ENCODE data around the gene SPATA21. TPM values are rescaled to one million over a fixed set of nuclear protein-coding genes. Genes with fewer than 3 reads are reported as not detected.
"Not testable (repeated sequence)": the region's sequence is repeated elsewhere in the genome, so short reads cannot be mapped to it uniquely, and the experiment has no call there.

Gene SPATA21
- polyA plus RNA-seq, 1 donor (not counting 4 experiments of a cell fraction or from before 2014, with no cell fraction given) = 0.04 TPM

- Histone ChIP-seq H3K27me3 (ENCODE audit: control insufficient read depth, extremely low read depth, insufficient read depth, low read length) (no peaks in the 10 kb centered on the region), H4K20me1 (ENCODE audit: control insufficient read depth, extremely low read depth, insufficient read depth, low read length) (peaks cover 10% of the 10 kb centered on the region), H3K9ac (ENCODE audit: control insufficient read depth, extremely low read depth, insufficient read depth, low read length) (peak within 1 kb of the TSS; percentile 93), H3K9me1 (ENCODE audit: control insufficient read depth, extremely low read depth, insufficient read depth, low read length) (peaks cover 2% of the 10 kb centered on the region), H3K4me1 (ENCODE audit: control insufficient read depth, extremely low read depth, insufficient read depth, low read length) (peaks cover 17% of the 10 kb centered on the region), H3K4me2 (ENCODE audit: control insufficient read depth, extremely low read depth, insufficient read depth, low read depth, low read length) (peak within 1 kb of the TSS; percentile 88), H3K79me2 (ENCODE audit: control insufficient read depth, insufficient read depth, low read length) (peaks cover 42% of the 10 kb centered on the region), H2AFZ (ENCODE audit: control insufficient read depth, low read length) (peak within 1 kb of the TSS; percentile 95), H3K36me3 (ENCODE audit: control insufficient read depth in 2 of 2, extremely low read depth in 1 of 2, insufficient read depth in 2 of 2, low read length in 2 of 2) (no peaks in the 10 kb centered on the region), H3K27ac (ENCODE audit: control insufficient read depth, insufficient read depth, low read length) (peak within 1 kb of the TSS; percentile 96), H3K4me3 (ENCODE audit: control insufficient read depth in 2 of 3, extremely low read depth in 1 of 3, insufficient read depth in 2 of 3, low read depth in 1 of 3, low read length in 3 of 3) (peak within 1 kb of the TSS; percentile 84 to 97 (median 84)), H3K9me3 (ENCODE audit: control insufficient read depth, low read depth, low read length) (no peaks in the 10 kb centered on the region)
- DNase-seq (ENCODE audit: low read depth, low spot score) = peak; percentile 95
- FAIRE-seq = peak; percentile 73
- TF ChIP-seq, protein P1, sequence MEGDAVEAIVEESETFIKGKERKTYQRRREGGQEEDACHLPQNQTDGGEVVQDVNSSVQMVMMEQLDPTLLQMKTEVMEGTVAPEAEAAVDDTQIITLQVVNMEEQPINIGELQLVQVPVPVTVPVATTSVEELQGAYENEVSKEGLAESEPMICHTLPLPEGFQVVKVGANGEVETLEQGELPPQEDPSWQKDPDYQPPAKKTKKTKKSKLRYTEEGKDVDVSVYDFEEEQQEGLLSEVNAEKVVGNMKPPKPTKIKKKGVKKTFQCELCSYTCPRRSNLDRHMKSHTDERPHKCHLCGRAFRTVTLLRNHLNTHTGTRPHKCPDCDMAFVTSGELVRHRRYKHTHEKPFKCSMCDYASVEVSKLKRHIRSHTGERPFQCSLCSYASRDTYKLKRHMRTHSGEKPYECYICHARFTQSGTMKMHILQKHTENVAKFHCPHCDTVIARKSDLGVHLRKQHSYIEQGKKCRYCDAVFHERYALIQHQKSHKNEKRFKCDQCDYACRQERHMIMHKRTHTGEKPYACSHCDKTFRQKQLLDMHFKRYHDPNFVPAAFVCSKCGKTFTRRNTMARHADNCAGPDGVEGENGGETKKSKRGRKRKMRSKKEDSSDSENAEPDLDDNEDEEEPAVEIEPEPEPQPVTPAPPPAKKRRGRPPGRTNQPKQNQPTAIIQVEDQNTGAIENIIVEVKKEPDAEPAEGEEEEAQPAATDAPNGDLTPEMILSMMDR (optimal IDR thresholded peaks at IDR 0.05 in 1 of 3, IDR thresholded peaks at IDR 0.05 in 1 of 3, conservative IDR thresholded peaks at IDR 0.05 in 1 of 3; ENCODE audit: extremely low read depth in 1 of 3, insufficient read depth in 2 of 3, low read length in 3 of 3) = no peak
- no peak for TF ChIP-seq EZH2 (IDR thresholded peaks at IDR 0.05; ENCODE audit: low read length)
- dilution Hi-C loops (cut with MboI; ENCODE audit: extremely low pct_ligation_motif_present, low sequenced_read_pairs) = no loop called here
These were observed 70.4 kb downstream of the SPATA21 start, which contains the start of gene SZRD1 for GRCh38 chr1:16366722-16367257. TSS of gene SZRD1 (plus strand) at chr1:16367242. CDS start at chr1:16367258, 16 bp downstream.

DNA sequence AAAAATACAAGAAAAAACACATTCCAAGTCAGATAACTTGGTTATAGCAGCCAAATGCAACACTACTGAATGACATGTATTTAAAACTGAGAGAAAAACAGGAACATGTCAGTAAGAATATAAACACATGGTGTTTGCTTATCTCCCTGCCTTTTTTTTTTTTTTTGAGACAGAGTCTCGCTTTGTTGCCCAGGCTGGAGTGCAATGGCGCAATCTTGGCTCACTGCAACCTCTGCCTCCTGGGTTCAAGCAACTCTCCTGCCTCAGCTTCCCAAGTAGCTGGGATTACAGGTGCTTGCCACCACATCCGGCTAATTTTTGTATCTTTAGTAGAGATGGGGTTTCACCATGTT, 72.1 kb downstream of the SPATA21 start:
- H3K27ac ChIP-seq (ENCODE audit: control insufficient read depth, insufficient read depth, low read length); H3K4me3 ChIP-seq (ENCODE audit: control insufficient read depth in 2 of 3, extremely low read depth in 1 of 3, insufficient read depth in 2 of 3, low read depth in 1 of 3, low read length in 3 of 3); H3K27me3 ChIP-seq (ENCODE audit: control insufficient read depth, extremely low read depth, insufficient read depth, low read length); H2AFZ ChIP-seq (ENCODE audit: control insufficient read depth, low read length); H3K9me1 ChIP-seq (ENCODE audit: control insufficient read depth, extremely low read depth, insufficient read depth, low read length); dilution Hi-C loops (cut with MboI; ENCODE audit: extremely low pct_ligation_motif_present, low sequenced_read_pairs); FAIRE-seq; H3K4me2 ChIP-seq (ENCODE audit: control insufficient read depth, extremely low read depth, insufficient read depth, low read depth, low read length); DNase-seq (ENCODE audit: low read depth, low spot score); H3K9ac ChIP-seq (ENCODE audit: control insufficient read depth, extremely low read depth, insufficient read depth, low read length); H4K20me1 ChIP-seq (ENCODE audit: control insufficient read depth, extremely low read depth, insufficient read depth, low read length); H3K9me3 ChIP-seq (ENCODE audit: control insufficient read depth, low read depth, low read length); H3K36me3 ChIP-seq (ENCODE audit: control insufficient read depth in 2 of 2, extremely low read depth in 1 of 2, insufficient read depth in 2 of 2, low read length in 2 of 2): not testable (repeated sequence)
- Histone ChIP-seq H3K4me1 (ENCODE audit: control insufficient read depth, extremely low read depth, insufficient read depth, low read length) (peaks cover 10% of the 10 kb centered on the region), H3K79me2 (ENCODE audit: control insufficient read depth, insufficient read depth, low read length) (peaks cover 28% of the 10 kb centered on the region)

- no peak for DNase-seq (ENCODE audit: low read depth, low spot score)
These were observed 80.4 kb downstream of the SPATA21 start for GRCh38 chr1:16356867-16357266.

More at GRCh38 chr1:16356867-16357266, 80.4 kb downstream of the SPATA21 start:
- FAIRE-seq = no peak
- H3K4me1 ChIP-seq (ENCODE audit: control insufficient read depth, extremely low read depth, insufficient read depth, low read length) = peaks cover 4% of the 10 kb centered on the region
- H3K36me3 ChIP-seq (ENCODE audit: control insufficient read depth in 2 of 2, extremely low read depth in 1 of 2, insufficient read depth in 2 of 2, low read length in 2 of 2) = no peaks in the 10 kb centered on the region
- H2AFZ ChIP-seq (ENCODE audit: control insufficient read depth, low read length) = no peak overlapping the region
- no peak overlapping the region for H3K4me2 ChIP-seq (ENCODE audit: control insufficient read depth, extremely low read depth, insufficient read depth, low read depth, low read length)
- dilution Hi-C loops (cut with MboI; ENCODE audit: extremely low pct_ligation_motif_present, low sequenced_read_pairs) = no loop called here
- H3K9ac ChIP-seq (ENCODE audit: control insufficient read depth, extremely low read depth, insufficient read depth, low read length) = no peak overlapping the region
- no peak overlapping the region for H3K27ac ChIP-seq (ENCODE audit: control insufficient read depth, insufficient read depth, low read length)
- H3K27me3 ChIP-seq (ENCODE audit: control insufficient read depth, extremely low read depth, insufficient read depth, low read length) = no peaks in the 10 kb centered on the region
- TF ChIP-seq, protein P1 (optimal IDR thresholded peaks at IDR 0.05 in 1 of 3, IDR thresholded peaks at IDR 0.05 in 1 of 3, conservative IDR thresholded peaks at IDR 0.05 in 1 of 3; ENCODE audit: extremely low read depth in 1 of 3, insufficient read depth in 2 of 3, low read length in 3 of 3) = no peak
- no peak for TF ChIP-seq EZH2 (IDR thresholded peaks at IDR 0.05; ENCODE audit: low read length)
- H4K20me1 ChIP-seq (ENCODE audit: control insufficient read depth, extremely low read depth, insufficient read depth, low read length) = no peaks in the 10 kb centered on the region
- H3K79me2 ChIP-seq (ENCODE audit: control insufficient read depth, insufficient read depth, low read length) = peaks cover 3% of the 10 kb centered on the region
- H3K4me3 ChIP-seq (ENCODE audit: control insufficient read depth in 2 of 3, extremely low read depth in 1 of 3, insufficient read depth in 2 of 3, low read depth in 1 of 3, low read length in 3 of 3) = no peak overlapping the region
- H3K9me1 ChIP-seq (ENCODE audit: control insufficient read depth, extremely low read depth, insufficient read depth, low read length) = no peaks in the 10 kb centered on the region
- no peaks in the 10 kb centered on the region for H3K9me3 ChIP-seq (ENCODE audit: control insufficient read depth, low read depth, low read length)
